Measurements from ENCODE around the gene ATOH8. TPM values are rescaled to one million over a fixed set of nuclear protein-coding genes. Genes with fewer than 3 reads are reported as not detected.

ATOH8 gene
- total RNA-seq, 3 donors from 2014 or later: 20.8 to 167 (median 46.2) TPM

DNA sequence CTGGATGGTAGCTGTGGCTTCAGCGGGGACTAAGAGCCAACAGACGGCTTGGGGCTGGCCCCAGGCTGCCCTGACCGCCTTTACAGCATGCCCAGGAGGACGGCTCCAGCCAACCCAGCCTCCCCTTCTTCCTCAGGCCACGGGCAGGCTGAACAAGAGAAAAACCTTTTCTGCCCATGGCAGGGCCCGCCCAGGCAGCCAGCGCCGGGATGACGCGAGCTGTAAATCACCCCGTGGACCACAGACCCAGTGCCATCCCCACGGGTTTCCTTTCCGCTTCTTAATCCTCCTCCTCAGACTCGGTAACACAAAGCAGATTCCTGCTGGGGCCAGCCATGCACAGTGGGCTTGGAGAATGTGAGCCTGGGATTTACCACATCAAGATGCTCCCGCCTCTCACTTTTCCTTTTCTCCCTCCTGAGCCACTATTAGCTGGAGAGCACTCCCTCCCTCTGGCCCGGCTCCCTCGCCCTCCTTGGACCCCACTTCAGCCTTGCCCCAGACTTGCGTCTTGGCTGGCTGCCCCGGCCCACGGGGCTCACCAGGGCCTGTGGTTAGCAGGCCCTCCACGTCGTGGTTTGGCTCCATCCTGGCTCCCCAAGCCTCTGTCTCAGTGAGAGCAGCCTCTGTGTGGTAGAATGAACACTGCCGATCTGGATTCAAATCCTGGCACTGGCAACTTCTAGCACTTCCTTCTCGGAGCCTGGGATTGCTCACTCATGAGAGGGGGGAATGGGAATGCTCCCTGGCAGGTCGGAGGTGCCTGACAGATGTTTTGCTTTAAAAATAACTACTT is 31.4 kb downstream of the ATOH8 start:
- H3K4me1 ChIP-seq: no peaks in the 10 kb centered on the region
- H3K36me3 ChIP-seq: no peaks in the 10 kb centered on the region
- intact Hi-C loops (cut with DNase I; ENCODE audit: low total_unique reads): loop anchor here (1.0 kb wide), 1 partner anchor 30 kb away; no protein-coding TSS in a partner anchor
- TF ChIP-seq CTCF (IDR thresholded peaks at IDR 0.05): no peak
- no peak for TF ChIP-seq POLR2A (IDR thresholded peaks at IDR 0.05)
- TF ChIP-seq POLR2AphosphoS5 (IDR thresholded peaks at IDR 0.05): peak in 1 of 3 donors; percentile 32
- peak in 1 of 2 donors; percentile 45 for DNase-seq (ENCODE audit: low spot score in 2 of 2)
- H3K9me3 ChIP-seq: no peaks in the 10 kb centered on the region
- H3K27ac ChIP-seq: peak overlapping the region; percentile 23 to 68
- no peaks in the 10 kb centered on the region for H3K27me3 ChIP-seq
- peak overlapping the region in 2 of 3 donors; percentile 0 to 25 for H3K4me3 ChIP-seq

DNA sequence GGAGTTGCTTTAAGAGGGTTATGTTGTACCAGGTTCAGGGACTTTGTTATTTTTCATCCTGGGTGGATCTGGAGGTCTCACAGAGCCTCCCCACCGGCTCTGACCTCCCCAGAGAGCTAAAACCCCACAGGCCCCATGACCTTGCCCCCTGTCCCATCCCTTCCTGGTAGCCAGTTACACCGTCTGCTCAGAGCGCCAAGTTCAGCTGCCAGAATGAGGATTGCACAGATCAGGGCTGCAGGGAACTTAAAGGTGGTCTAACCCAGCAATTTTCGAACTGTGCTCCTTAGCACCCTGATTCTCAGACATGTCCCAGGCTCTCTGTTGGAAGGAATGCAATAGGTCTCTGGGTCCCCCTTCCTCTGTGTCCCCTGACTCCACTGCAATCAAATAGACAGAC is 32.1 kb downstream of the ATOH8 start:
- peak overlapping the region in 1 of 2 donors; percentile 68 for H3K27ac ChIP-seq
- H3K27me3 ChIP-seq: no peaks in the 10 kb centered on the region
- no peaks in the 10 kb centered on the region for H3K4me1 ChIP-seq
- intact Hi-C loops (cut with DNase I; ENCODE audit: low total_unique reads): loop anchor here (1.0 kb wide), 1 partner anchor 31 kb away; no protein-coding TSS in a partner anchor
- no peak for DNase-seq (ENCODE audit: low spot score in 2 of 2)
- H3K9me3 ChIP-seq: no peaks in the 10 kb centered on the region
- TF ChIP-seq POLR2A (IDR thresholded peaks at IDR 0.05) (no peak), POLR2AphosphoS5 (IDR thresholded peaks at IDR 0.05) (no peak), CTCF (IDR thresholded peaks at IDR 0.05) (no peak)
- H3K36me3 ChIP-seq: no peaks in the 10 kb centered on the region
- no peak overlapping the region for H3K4me3 ChIP-seq

GRCh38 chr2:85786444-85786843 is 32.7 kb downstream of the ATOH8 start:
- H3K4me1 ChIP-seq: no peaks in the 10 kb centered on the region
- H3K36me3 ChIP-seq: no peaks in the 10 kb centered on the region
- no peak overlapping the region for H3K27ac ChIP-seq

GRCh38 chr2:85786865-85787264 is 33.1 kb downstream of the ATOH8 start:
- H3K27ac ChIP-seq: no peak overlapping the region
- H3K36me3 ChIP-seq: no peaks in the 10 kb centered on the region
- H3K9me3 ChIP-seq: no peaks in the 10 kb centered on the region
- DNase-seq (ENCODE audit: low spot score in 2 of 2): no peak
- intact Hi-C loops (cut with DNase I; ENCODE audit: low total_unique reads): no loop called here
- TF ChIP-seq POLR2AphosphoS5 (IDR thresholded peaks at IDR 0.05) (no peak), CTCF (IDR thresholded peaks at IDR 0.05) (no peak), POLR2A (IDR thresholded peaks at IDR 0.05) (no peak)
- no peaks in the 10 kb centered on the region for H3K4me1 ChIP-seq
- H3K4me3 ChIP-seq: no peak overlapping the region
- no peaks in the 10 kb centered on the region for H3K27me3 ChIP-seq

More at GRCh38 chr2:85786444-85786843, 32.7 kb downstream of the ATOH8 start:
- intact Hi-C loops (cut with DNase I; ENCODE audit: low total_unique reads): no loop called here
- H3K27me3 ChIP-seq: no peaks in the 10 kb centered on the region
- no peak for TF ChIP-seq CTCF (IDR thresholded peaks at IDR 0.05)
- TF ChIP-seq POLR2A (IDR thresholded peaks at IDR 0.05): no peak
- no peak for TF ChIP-seq POLR2AphosphoS5 (IDR thresholded peaks at IDR 0.05)
- H3K9me3 ChIP-seq: no peaks in the 10 kb centered on the region
- no peak for DNase-seq (ENCODE audit: low spot score in 2 of 2)
- H3K4me3 ChIP-seq: no peak overlapping the region

DNA sequence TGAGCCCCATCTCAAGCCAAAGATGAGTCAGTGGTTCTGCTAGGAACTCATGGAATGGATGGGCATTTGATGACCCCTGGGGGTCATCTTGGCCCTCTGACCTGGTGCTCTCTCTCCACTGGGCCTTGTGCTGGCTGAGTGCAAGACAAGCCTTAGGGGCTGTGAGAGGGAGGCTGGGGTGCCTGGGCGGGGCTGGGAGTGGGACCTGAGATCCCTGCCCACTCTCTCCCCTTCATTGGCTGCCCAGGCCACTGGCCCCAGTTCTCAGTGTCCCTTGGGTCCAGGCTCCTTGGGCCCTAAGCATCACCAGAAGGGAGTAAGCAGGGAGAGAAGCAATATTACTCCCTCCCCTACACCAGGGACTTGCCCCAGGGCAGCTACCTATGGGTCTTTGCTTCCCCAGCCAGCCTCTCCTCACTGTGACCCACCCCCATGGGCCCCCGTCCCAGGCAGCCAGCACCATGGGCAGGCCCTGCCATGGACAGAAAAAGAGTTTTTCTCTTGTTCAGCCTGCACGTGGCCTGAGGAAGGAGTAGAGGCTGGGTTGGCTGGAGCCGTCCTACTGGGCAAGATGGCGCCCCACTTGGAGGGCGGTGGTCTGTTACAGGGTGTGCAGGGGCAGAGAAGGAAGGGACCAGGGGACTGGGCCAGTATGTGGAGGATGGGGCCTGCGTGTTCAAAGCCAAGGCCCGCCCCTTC is 33.6 kb downstream of the ATOH8 start:
- no peaks in the 10 kb centered on the region for H3K36me3 ChIP-seq
- no peaks in the 10 kb centered on the region for H3K9me3 ChIP-seq
- peaks cover 0 to 3% of the 10 kb centered on the region in 2 donors for H3K4me1 ChIP-seq
- TF ChIP-seq POLR2AphosphoS5 (IDR thresholded peaks at IDR 0.05): no peak
- TF ChIP-seq CTCF (IDR thresholded peaks at IDR 0.05): no peak
- TF ChIP-seq POLR2A (IDR thresholded peaks at IDR 0.05): no peak
- intact Hi-C loops (cut with DNase I; ENCODE audit: low total_unique reads): no loop called here
- H3K27ac ChIP-seq: no peak overlapping the region
- DNase-seq (ENCODE audit: low spot score in 2 of 2): no peak
- H3K4me3 ChIP-seq: no peak overlapping the region
- H3K27me3 ChIP-seq: no peaks in the 10 kb centered on the region
